ENCODE measurements around the gene WDTC1. TPM values are rescaled to one million over a fixed set of nuclear protein-coding genes. Genes with fewer than 3 reads are reported as not detected.

WDTC1 gene
- total RNA-seq, 1 experiment from 2014 or later: 26.6 TPM

DNA sequence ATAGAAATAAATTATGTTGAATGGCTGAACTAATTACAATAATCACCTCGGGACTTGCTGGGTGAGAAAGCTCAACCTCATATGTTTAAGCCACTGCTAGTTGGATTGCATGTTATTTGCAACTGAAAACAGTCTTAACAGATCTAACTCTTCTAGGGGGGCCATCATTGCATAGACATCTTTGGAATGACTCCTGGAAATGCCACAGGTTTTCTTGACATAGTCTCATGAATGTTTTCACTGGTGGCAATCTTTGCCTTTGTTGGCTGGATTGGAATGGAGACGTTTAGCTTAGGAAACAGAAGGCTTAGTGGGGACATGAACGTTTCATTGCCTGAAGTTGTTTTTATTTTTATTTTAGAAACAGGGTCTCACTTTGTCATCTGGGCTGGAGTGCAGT, 8.8 kb upstream of the WDTC1 start:
- POLR2A ChIA-PET: interaction anchor here (1.5 kb wide), 1 partner anchor 72 kb away, joined by 4 read pairs; no protein-coding TSS in a partner anchor
- ATAC-seq (no peak), DNase-seq (ENCODE audit: low read depth, low spot score) (no peak)
- H3K9ac ChIP-seq (ENCODE audit: low read length): no peak overlapping the region
- H3K4me1 ChIP-seq (ENCODE audit: control insufficient read depth in 1 of 2, insufficient read depth in 2 of 2, low read length in 2 of 2): no peaks in the 10 kb centered on the region
- H3K36me3 ChIP-seq (ENCODE audit: control insufficient read depth in 1 of 2, insufficient read depth in 2 of 2, low read length in 2 of 2): no peaks in the 10 kb centered on the region
- CTCF ChIA-PET: no interaction called here
- no peaks in the 10 kb centered on the region for H4K20me1 ChIP-seq (ENCODE audit: insufficient read depth)
- H3K9me2 ChIP-seq (ENCODE audit: insufficient read depth): no peaks in the 10 kb centered on the region
- H3K27ac ChIP-seq (ENCODE audit: low read depth, low read length): no peak overlapping the region
- intact Hi-C loops (cut with micrococcal nuclease): no loop called here
- RAD21 ChIA-PET (ENCODE audit: low non-redundant PET in 1 of 2, low total read pairs in 2 of 2, uncharacterized antibody in 2 of 2, unreplicated experiment in 2 of 2): no interaction called here
- no peak overlapping the region for H2AFZ ChIP-seq (ENCODE audit: low read depth, low read length, poor library complexity, severe bottlenecking)
- no peaks in the 10 kb centered on the region for H3K79me2 ChIP-seq (ENCODE audit: insufficient read depth, low read length)
- H3K4me2 ChIP-seq (ENCODE audit: low read length): no peak overlapping the region
- no peak overlapping the region for H3K4me3 ChIP-seq (replicated peaks in 1 of 2; ENCODE audit: low read depth in 1 of 2, low read length in 2 of 2)
- TF ChIP-seq POLR2AphosphoS5 (IDR thresholded peaks at IDR 0.05; ENCODE audit: low read depth, low read length) (no peak), SP1 (IDR thresholded peaks at IDR 0.05; ENCODE audit: low read depth) (no peak), ZNF274 (IDR thresholded peaks at IDR 0.05; ENCODE audit: low read depth, low read length) (no peak)
- no peaks in the 10 kb centered on the region for H3K27me3 ChIP-seq (ENCODE audit: insufficient read depth, low read length)
- no TSS peak for BruUV-seq (replicated peaks)
- H3K9me3 ChIP-seq (ENCODE audit: control insufficient read depth in 1 of 2, insufficient read depth in 1 of 2, low read depth in 1 of 2, low read length in 2 of 2): no peaks in the 10 kb centered on the region

DNA sequence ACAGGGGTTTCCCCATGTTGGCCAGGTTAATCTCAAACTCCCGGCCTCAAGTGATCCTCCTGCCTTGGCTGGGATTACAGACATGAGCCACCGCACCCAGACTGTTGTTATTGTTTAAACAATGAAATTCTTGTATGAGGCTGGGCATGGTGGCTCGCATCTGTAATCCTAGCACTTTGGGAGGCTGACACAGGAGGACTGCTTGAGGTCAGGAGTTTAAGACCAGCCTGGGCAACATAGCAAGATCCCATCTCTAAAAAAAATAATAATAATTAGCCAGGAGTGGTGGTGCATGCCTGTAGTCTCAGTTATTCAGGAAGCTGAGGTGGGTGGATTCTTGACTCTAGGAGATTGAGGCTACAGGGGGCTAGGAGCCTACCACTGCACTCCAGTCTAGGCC, 6.7 kb upstream of the WDTC1 start:
- H3K9me2 ChIP-seq (ENCODE audit: insufficient read depth): no peaks in the 10 kb centered on the region
- CTCF ChIA-PET: no interaction called here
- H2AFZ ChIP-seq (ENCODE audit: low read depth, low read length, poor library complexity, severe bottlenecking): no peak overlapping the region
- no peak overlapping the region for H3K9ac ChIP-seq (ENCODE audit: low read length)
- no peaks in the 10 kb centered on the region for H3K9me3 ChIP-seq (ENCODE audit: control insufficient read depth in 1 of 2, insufficient read depth in 1 of 2, low read depth in 1 of 2, low read length in 2 of 2)
- DNase-seq (ENCODE audit: low read depth, low spot score): no peak
- BruUV-seq (replicated peaks): no TSS peak
- no peaks in the 10 kb centered on the region for H3K27me3 ChIP-seq (ENCODE audit: insufficient read depth, low read length)
- TF ChIP-seq RAD21 (IDR thresholded peaks at IDR 0.05; ENCODE audit: low read depth) (no peak), YY1 (IDR thresholded peaks at IDR 0.05; ENCODE audit: extremely low read depth, insufficient replicate concordance, low read depth, low read length) (no peak), FOSL1 (IDR thresholded peaks at IDR 0.05; ENCODE audit: low read depth) (no peak), POLR2AphosphoS5 (IDR thresholded peaks at IDR 0.05; ENCODE audit: low read depth, low read length) (no peak), POLR2A (IDR thresholded peaks at IDR 0.05; ENCODE audit: borderline replicate concordance, extremely low read depth, insufficient read depth, insufficient read length) (no peak), SP1 (IDR thresholded peaks at IDR 0.05; ENCODE audit: low read depth) (no peak), SRF (IDR thresholded peaks at IDR 0.05; ENCODE audit: low read depth) (no peak), EGR1 (IDR thresholded peaks at IDR 0.05; ENCODE audit: low read depth) (no peak)
- TF ChIP-seq, protein P1, sequence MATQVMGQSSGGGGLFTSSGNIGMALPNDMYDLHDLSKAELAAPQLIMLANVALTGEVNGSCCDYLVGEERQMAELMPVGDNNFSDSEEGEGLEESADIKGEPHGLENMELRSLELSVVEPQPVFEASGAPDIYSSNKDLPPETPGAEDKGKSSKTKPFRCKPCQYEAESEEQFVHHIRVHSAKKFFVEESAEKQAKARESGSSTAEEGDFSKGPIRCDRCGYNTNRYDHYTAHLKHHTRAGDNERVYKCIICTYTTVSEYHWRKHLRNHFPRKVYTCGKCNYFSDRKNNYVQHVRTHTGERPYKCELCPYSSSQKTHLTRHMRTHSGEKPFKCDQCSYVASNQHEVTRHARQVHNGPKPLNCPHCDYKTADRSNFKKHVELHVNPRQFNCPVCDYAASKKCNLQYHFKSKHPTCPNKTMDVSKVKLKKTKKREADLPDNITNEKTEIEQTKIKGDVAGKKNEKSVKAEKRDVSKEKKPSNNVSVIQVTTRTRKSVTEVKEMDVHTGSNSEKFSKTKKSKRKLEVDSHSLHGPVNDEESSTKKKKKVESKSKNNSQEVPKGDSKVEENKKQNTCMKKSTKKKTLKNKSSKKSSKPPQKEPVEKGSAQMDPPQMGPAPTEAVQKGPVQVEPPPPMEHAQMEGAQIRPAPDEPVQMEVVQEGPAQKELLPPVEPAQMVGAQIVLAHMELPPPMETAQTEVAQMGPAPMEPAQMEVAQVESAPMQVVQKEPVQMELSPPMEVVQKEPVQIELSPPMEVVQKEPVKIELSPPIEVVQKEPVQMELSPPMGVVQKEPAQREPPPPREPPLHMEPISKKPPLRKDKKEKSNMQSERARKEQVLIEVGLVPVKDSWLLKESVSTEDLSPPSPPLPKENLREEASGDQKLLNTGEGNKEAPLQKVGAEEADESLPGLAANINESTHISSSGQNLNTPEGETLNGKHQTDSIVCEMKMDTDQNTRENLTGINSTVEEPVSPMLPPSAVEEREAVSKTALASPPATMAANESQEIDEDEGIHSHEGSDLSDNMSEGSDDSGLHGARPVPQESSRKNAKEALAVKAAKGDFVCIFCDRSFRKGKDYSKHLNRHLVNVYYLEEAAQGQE (IDR thresholded peaks at IDR 0.05; ENCODE audit: low read depth): no peak
- no peaks in the 10 kb centered on the region for H3K4me1 ChIP-seq (ENCODE audit: control insufficient read depth in 1 of 2, insufficient read depth in 2 of 2, low read length in 2 of 2)
- no peaks in the 10 kb centered on the region for H3K36me3 ChIP-seq (ENCODE audit: control insufficient read depth in 1 of 2, insufficient read depth in 2 of 2, low read length in 2 of 2)
- no peak overlapping the region for H3K4me3 ChIP-seq (replicated peaks in 1 of 2; ENCODE audit: low read depth in 1 of 2, low read length in 2 of 2)
- POLR2A ChIA-PET: no interaction called here
- no peak overlapping the region for H3K27ac ChIP-seq (ENCODE audit: low read depth, low read length)
- intact Hi-C loops (cut with micrococcal nuclease): no loop called here
- no peaks in the 10 kb centered on the region for H4K20me1 ChIP-seq (ENCODE audit: insufficient read depth)
- RAD21 ChIA-PET (ENCODE audit: low non-redundant PET in 1 of 2, low total read pairs in 2 of 2, uncharacterized antibody in 2 of 2, unreplicated experiment in 2 of 2): no interaction called here
- no peaks in the 10 kb centered on the region for H3K79me2 ChIP-seq (ENCODE audit: insufficient read depth, low read length)
- ATAC-seq: no peak
- H3K4me2 ChIP-seq (ENCODE audit: low read length): no peak overlapping the region

Data from HCT116 (cell line).